Skeletal muscle cell (primary cell): Measurements from ENCODE around the gene SVIL.
"Not testable (repeated sequence)": the region's sequence is repeated elsewhere in the genome, so short reads cannot be mapped to it uniquely, and the experiment has no call there.

ENCODE experiments used
- DNase-seq: peaks from one replicate; pipeline ENCODE4 v3.0.0-alpha.2; 2010; ENCODE audit warnings: low read depth
- H3K4me3 ChIP-seq: 2 replicates; pipeline ENCODE4 v1.5.1; 2011; ENCODE audit warnings: low read depth, mild to moderate bottlenecking, control low read depth, low read length, moderate library complexity

SVIL gene

DNA sequence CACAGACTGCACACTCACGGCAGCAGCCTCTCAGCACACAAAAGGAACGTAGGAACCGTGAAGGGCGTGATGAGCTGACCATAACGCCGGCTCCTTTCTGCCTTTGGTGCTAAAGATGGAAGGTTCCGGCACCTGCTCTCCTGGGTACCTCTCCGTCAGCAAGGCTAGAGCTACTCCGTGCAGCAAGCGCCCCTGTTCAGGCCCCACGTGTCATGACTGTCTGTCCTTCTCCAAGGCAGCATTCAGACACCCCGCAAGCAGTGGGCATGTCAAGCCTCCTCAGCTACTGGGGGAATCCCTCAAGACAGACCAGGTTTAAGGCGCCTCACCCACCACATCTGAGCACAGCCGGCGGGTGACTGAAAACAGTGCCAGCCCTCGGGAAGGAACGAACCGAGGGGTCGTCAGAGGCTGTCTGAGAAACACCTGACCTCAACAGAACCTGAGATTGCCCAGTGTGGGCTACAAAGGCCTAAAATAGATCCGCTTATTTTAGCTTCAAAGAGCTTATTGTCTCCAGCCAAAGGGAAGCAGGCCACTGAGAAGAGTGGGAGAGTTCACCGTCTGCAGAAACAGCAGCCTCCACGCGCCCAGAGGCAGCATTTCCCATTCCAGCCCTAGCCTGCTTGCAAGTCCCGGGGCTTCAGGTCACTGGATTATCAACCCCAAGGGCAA, 124.2 kb downstream of the SVIL start:
- not testable (repeated sequence) for H3K4me3 ChIP-seq, DNase-seq

- H3K4me3 ChIP-seq: no peak overlapping the region
- no peak for DNase-seq
Measured at GRCh38 chr10:29508554-29509244, 126.1 kb downstream of the SVIL start.

DNA sequence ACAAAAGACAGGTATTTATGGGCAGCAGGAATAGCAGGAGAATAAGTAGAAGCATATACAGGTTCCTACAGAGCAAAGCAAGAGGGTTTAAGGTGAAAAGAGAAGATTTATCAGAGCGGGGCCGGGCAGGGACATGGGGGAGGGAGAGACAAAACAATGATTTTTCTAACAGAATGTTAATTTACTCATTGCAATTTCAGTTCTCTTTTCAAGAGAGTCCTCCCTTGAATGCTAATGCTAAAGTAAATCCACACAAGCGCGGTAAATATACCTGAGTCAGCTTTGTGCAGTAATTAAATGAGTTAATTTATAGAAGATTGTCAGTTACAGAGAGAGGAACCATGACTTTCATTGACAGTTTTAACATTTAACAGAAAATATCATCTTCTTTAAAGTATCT, 127.0 kb downstream of the SVIL start:
- not testable (repeated sequence) for H3K4me3 ChIP-seq, DNase-seq

DNA sequence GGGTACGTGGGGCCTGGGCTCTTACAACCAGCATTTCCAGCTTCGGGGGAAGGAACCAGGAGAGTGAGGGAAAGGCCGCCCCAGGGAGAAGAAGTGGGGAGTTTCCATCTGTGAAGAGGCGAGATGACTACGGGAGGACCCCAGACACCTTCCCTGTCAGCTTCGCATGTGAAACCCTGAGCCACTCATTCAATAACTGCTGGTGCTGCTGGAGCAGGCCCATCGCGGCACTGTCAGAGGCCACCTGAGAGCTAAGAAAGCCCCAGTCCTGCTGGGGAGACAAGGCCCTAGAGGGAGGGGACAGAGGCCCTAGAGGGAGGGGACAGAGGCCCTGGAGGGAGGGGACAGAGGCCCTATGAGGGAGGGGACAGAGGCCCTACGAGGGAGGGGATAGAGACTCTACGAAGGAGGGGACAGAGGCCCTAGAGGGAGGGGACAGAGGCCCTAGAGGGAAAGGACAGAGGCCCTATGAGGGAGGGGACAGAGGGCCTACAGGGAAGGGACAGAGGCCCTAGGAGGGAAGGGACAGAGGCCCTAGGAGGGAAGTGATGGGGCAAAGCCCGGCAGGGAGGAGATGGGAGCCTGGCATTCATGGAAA, 128.3 kb downstream of the SVIL start:
- not testable (repeated sequence) for DNase-seq

GRCh38 chr10:29502351-29502750, 132.4 kb downstream of the SVIL start:
- no peak overlapping the region for H3K4me3 ChIP-seq
- no peak for DNase-seq

More for the DNA sequence above, 128.3 kb downstream of the SVIL start:
- H3K4me3 ChIP-seq: not testable (repeated sequence)

DNA sequence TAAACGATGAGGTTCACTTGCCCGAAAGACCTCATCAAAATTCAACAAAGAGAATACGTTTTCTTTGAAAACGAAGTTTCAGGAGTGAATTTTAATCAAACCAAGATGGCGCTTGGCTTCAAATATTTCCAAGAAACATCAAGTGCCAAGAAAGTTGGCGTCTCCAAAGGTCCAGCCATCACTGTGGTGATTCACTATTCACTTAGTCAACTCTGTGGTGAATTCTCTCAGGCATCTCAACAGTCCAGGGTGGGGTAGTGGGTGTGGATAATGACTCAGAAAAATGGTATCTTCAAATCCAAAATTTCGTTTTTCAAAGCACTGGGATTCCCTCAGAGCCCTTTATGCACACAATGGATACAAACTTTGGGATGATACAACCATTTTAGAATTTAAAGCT, 133.1 kb downstream of the SVIL start:
- DNase-seq: peak; percentile 43
- H3K4me3 ChIP-seq: no peak overlapping the region

- H3K4me3 ChIP-seq: no peak overlapping the region
- no peak for DNase-seq
Measured at GRCh38 chr10:29499993-29500537, 134.7 kb downstream of the SVIL start.

- no peak overlapping the region for H3K4me3 ChIP-seq
- no peak for DNase-seq
Measured at GRCh38 chr10:29496341-29497162, 138.2 kb downstream of the SVIL start.

DNA sequence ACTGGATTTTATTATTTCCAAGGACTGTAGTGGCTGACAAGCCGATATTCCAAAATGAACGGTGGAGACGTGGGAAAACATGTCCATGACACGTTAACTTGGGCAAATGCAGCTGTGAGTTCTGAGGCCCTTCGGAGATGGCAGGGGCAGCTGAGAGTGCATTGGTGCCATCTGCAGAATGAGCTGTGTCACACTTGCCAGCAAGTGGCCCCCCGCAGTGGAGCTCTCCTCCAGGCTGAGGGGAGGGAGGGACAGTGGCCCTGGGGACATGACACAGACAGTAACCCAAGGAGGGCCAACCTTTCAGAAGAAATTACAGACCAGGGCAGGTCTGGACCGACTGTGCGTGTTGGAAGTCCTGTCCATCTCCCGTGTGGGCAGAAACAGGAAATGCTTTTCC, 139.4 kb downstream of the SVIL start:
- no peak for DNase-seq
- no peak overlapping the region for H3K4me3 ChIP-seq

DNA sequence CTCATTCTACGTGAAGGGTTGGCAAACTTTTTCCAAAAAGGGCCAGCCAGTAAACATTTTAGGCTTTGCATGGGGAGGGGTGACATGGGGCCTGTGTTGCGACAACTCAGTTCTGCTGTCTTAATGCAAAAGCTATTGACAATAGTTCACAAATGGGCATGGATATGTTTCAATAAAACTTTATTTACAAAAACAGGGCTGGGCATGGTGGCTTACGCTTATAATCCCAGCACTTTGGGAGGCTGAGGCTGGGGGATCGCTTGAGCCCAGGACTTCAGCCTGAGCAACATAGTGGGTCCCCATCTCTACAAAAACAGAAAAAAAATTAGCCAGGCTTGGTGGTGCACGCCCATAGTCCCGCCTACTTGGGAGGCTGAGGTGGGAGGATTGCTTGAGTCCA, 141.1 kb downstream of the SVIL start:
- no peak overlapping the region for H3K4me3 ChIP-seq
- DNase-seq: no peak

- DNase-seq: no peak
- no peak overlapping the region for H3K4me3 ChIP-seq
Measured at GRCh38 chr10:29492774-29493173, 142.0 kb downstream of the SVIL start.

- H3K4me3 ChIP-seq: no peak overlapping the region
- no peak for DNase-seq
Measured at GRCh38 chr10:29491918-29492317, 142.9 kb downstream of the SVIL start.

- H3K4me3 ChIP-seq, DNase-seq: not testable (repeated sequence)
Measured at GRCh38 chr10:29490781-29491280, 143.9 kb downstream of the SVIL start.

DNA sequence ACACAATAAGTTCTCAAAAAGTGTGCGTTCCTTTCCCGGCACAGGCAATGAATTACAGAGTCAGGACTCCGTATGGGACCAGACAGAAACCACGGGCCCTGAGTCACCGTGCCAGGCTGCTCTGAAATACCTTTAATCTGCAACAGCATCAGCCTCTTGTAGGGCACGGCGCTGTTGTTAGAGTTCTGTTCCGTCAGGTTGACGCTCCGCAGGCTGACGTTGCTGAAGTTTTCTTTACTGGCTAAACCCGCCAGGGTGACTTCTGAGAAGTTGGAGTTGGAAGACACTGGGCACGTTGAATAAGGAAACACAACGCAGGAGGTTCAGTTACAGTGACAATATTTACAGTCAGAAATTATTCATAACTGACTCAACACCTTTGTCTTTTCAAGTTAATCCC, 146.3 kb downstream of the SVIL start:
- not testable (repeated sequence) for DNase-seq, H3K4me3 ChIP-seq

DNA sequence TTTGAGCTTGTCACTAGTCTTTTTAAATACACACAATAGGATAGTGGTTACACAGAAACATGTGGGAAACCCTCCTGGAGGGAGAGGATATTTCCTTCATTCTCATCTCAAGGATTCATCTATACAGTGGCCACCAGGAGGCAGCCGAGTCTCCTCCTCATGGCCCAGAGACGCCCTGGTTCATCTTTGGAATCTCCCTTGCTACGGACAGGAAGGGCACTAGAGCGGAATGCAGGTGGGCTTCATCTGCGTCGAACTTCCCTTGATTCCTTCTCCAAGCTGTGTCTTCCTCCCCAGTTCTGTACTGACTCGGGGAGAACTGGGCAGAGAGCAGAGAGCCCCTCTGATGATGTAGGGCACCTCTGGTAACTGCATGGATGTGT, 146.9 kb downstream of the SVIL start:
- not testable (repeated sequence) for H3K4me3 ChIP-seq, DNase-seq

DNA sequence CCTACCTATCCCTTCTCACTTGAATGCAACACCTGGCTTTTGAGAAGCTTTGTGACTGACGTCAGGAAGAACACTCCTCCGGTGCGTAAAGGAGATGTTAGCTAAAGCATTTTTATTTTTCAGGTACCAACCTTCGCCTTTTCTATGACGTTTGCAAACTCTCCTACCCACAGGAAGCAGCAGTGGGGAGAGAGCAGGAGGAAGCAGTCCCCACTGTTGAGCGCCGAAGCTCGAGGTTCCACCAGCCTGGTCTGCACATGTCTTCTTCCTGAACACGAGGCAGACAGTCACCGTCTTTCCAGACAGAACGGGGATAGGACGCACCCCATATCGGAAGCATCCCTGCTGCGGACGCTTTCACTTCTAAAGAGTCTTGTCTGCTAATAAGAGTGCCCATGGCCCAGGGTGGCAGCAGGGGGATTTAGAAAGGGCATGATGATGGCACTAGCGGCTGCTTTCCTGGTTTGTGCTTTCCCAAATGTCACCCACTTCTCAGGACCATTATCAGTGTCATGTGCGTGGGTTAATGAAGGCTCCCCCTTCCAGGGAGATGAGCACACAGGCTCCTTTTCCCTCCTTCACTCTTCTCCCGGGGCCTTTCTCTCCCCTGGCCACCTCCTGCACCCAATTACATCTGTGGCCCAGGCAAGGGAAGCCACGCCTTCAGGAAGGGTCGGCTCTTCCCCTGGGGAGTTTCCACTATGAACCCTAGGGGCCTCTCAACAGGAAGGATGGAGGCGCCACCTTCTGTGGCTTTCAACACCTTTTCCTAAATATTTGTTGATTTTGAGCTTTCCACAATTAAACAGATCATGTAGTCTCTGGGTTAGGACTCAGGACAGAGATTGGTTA, 147.5 kb downstream of the SVIL start:
- not testable (repeated sequence) for DNase-seq, H3K4me3 ChIP-seq

DNA sequence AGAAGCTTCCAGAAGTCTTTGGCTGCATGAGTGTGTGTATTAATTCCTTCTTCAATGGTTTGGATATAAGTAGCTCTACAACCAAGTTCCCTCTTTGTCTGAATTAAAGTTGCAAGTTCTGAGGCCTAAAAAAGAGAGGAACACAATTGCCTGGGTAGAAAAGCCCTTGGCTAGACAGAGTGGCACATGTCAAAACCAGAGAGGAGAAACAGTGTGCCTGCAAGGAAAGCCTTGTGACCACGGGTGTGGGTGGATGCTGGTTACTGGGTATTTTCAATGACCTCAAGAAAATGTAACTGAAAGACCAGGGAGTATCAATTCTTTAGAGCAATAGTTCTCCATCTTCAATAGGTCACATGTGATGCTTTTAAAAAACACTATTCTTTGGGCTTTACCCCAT, 148.3 kb downstream of the SVIL start:
- DNase-seq: no peak
- no peak overlapping the region for H3K4me3 ChIP-seq

GRCh38 chr10:29484677-29485076, 150.1 kb downstream of the SVIL start:
- H3K4me3 ChIP-seq, DNase-seq: not testable (repeated sequence)
